ENCODE results near the gene ARPC4. TPM values are rescaled to one million over a fixed set of nuclear protein-coding genes. Genes with fewer than 3 reads are reported as not detected.

Gene ARPC4
- total RNA-seq, 1 experiment from 2014 or later: 152 TPM

- H3K4me1 ChIP-seq (ENCODE audit: insufficient read depth, low read length, poor library complexity, severe bottlenecking): no peaks in the 10 kb centered on the region
- no peak for TF ChIP-seq EZH2 (IDR thresholded peaks at IDR 0.05; ENCODE audit: borderline replicate concordance, low read depth, low read length, poor library complexity, severe bottlenecking)
- TF ChIP-seq CTCF (conservative IDR thresholded peaks at IDR 0.05; ENCODE audit: low read depth, low read length): no peak
- H3K36me3 ChIP-seq (ENCODE audit: insufficient read depth, low read length, poor library complexity, severe bottlenecking): peaks cover 9% of the 10 kb centered on the region
- H3K27me3 ChIP-seq (replicated peaks; ENCODE audit: insufficient read depth, low read depth, low read length, poor library complexity): no peaks in the 10 kb centered on the region
- no peak overlapping the region for H3K27ac ChIP-seq (ENCODE audit: low read depth, low read length, poor library complexity, severe bottlenecking)
- H3K9me3 ChIP-seq (ENCODE audit: low read depth, low read length, poor library complexity, severe bottlenecking): no peaks in the 10 kb centered on the region
- H3K4me3 ChIP-seq (ENCODE audit: low read depth, low read length, poor library complexity, severe bottlenecking): no peak overlapping the region
- ChIA-PET POLR2A (ENCODE audit: low non-redundant PET) (no interaction called here), CTCF (no interaction called here)
- intact Hi-C loops (cut with micrococcal nuclease; ENCODE audit: unreplicated experiment): no loop called here
- BruUV-seq (replicated peaks): no TSS peak
- DNase-seq (ENCODE audit: low spot score): no peak
Measured at GRCh38 chr3:9779075-9779593, 13.7 kb upstream of the ARPC4 start.

DNA sequence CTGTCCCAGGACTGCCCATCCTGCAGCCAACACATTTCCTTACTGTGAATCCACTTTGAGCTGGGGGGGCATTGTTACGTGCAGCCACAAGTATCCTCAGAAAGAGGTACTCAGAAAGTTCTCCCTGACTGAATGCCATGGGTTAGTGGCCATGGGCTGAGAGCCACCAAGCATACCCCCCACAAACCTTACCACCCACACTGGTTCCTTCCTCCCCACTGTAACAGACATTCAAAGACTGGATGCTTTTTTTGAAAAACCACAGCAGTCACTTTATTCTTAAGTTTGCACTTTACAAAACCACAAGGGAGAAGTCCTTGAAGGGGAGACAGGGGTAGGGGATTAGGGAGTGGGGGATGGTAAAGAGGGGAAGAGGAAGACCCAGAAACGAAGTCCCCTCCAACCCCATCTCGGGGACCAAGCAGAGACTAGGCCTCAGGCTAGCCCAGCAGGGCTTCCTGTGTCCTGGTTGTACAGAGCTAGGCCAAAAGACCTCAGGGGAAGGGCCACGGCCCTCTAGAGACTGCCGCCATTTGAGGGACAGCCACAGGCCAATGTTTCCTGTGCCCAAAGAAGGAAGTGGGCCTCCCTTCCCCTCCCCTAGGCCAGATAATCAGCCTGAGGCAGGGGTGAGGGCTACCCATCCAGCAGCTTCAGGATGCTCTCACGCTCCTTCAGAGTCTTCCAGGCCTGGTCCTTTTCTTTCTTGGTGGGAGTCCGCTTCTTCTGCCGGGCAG, 13.0 kb upstream of the ARPC4 start:
- TSS peak; percentile 64 for BruUV-seq (replicated peaks)
- intact Hi-C loops (cut with micrococcal nuclease; ENCODE audit: unreplicated experiment): no loop called here
- H3K27me3 ChIP-seq (replicated peaks; ENCODE audit: insufficient read depth, low read depth, low read length, poor library complexity): no peaks in the 10 kb centered on the region
- no peaks in the 10 kb centered on the region for H3K9me3 ChIP-seq (ENCODE audit: low read depth, low read length, poor library complexity, severe bottlenecking)
- TF ChIP-seq CTCF (conservative IDR thresholded peaks at IDR 0.05; ENCODE audit: low read depth, low read length): no peak
- no peak for TF ChIP-seq EZH2 (IDR thresholded peaks at IDR 0.05; ENCODE audit: borderline replicate concordance, low read depth, low read length, poor library complexity, severe bottlenecking)
- peaks cover 12% of the 10 kb centered on the region for H3K36me3 ChIP-seq (ENCODE audit: insufficient read depth, low read length, poor library complexity, severe bottlenecking)
- no peak overlapping the region for H3K4me3 ChIP-seq (ENCODE audit: low read depth, low read length, poor library complexity, severe bottlenecking)
- no peak overlapping the region for H3K27ac ChIP-seq (ENCODE audit: low read depth, low read length, poor library complexity, severe bottlenecking)
- POLR2A ChIA-PET (ENCODE audit: low non-redundant PET): no interaction called here
- CTCF ChIA-PET: no interaction called here
- no peaks in the 10 kb centered on the region for H3K4me1 ChIP-seq (ENCODE audit: insufficient read depth, low read length, poor library complexity, severe bottlenecking)
- no peak for DNase-seq (ENCODE audit: low spot score)

GRCh38 chr3:9780458-9780812, 12.4 kb upstream of the ARPC4 start:
- POLR2A ChIA-PET (ENCODE audit: low non-redundant PET): no interaction called here
- Histone ChIP-seq H3K27ac (ENCODE audit: low read depth, low read length, poor library complexity, severe bottlenecking) (no peak overlapping the region), H3K9me3 (ENCODE audit: low read depth, low read length, poor library complexity, severe bottlenecking) (no peaks in the 10 kb centered on the region), H3K4me3 (ENCODE audit: low read depth, low read length, poor library complexity, severe bottlenecking) (no peak overlapping the region), H3K36me3 (ENCODE audit: insufficient read depth, low read length, poor library complexity, severe bottlenecking) (peaks cover 18% of the 10 kb centered on the region), H3K4me1 (ENCODE audit: insufficient read depth, low read length, poor library complexity, severe bottlenecking) (no peaks in the 10 kb centered on the region), H3K27me3 (replicated peaks; ENCODE audit: insufficient read depth, low read depth, low read length, poor library complexity) (no peaks in the 10 kb centered on the region)
- intact Hi-C loops (cut with micrococcal nuclease; ENCODE audit: unreplicated experiment): no loop called here
- BruUV-seq (replicated peaks): no TSS peak
- DNase-seq (ENCODE audit: low spot score): no peak
- TF ChIP-seq EZH2 (IDR thresholded peaks at IDR 0.05; ENCODE audit: borderline replicate concordance, low read depth, low read length, poor library complexity, severe bottlenecking): no peak
- no peak for TF ChIP-seq CTCF (conservative IDR thresholded peaks at IDR 0.05; ENCODE audit: low read depth, low read length)
- CTCF ChIA-PET: no interaction called here

Data from A673 (cell line).